Choroid plexus epithelial cell (primary cell): Measurements from ENCODE around the gene CKAP2L.

Source experiments
- DNase-seq: peaks from one replicate; pipeline ENCODE4 v3.0.0-alpha.2; 2010; ENCODE audit warnings: low read depth
- H3K4me3 ChIP-seq: 2 replicates; pipeline ENCODE4 v1.5.1; 2011; ENCODE audit warnings: low read depth, mild to moderate bottlenecking, control low read depth, low read length, moderate library complexity
- CTCF ChIP-seq: conservative IDR thresholded peaks from 2 replicates; pipeline ENCODE4 v1.5.1; 2011; ENCODE audit warnings: low read depth, mild to moderate bottlenecking, control low read depth, inconsistent platforms, low read length, moderate library complexity

Gene CKAP2L

GRCh38 chr2:112758711-112759110, 5.7 kb downstream of the CKAP2L start:
- TF ChIP-seq CTCF: no peak
- peak; percentile 50 for DNase-seq
- H3K4me3 ChIP-seq: no peak overlapping the region

- DNase-seq: peak; percentile 30
- TF ChIP-seq CTCF: no peak
These were observed 7.1 kb downstream of the CKAP2L start for GRCh38 chr2:112757265-112757664.

GRCh38 chr2:112756207-112756606, 8.2 kb downstream of the CKAP2L start:
- no peak overlapping the region for H3K4me3 ChIP-seq
- DNase-seq: no peak
- no peak for TF ChIP-seq CTCF

More at GRCh38 chr2:112757265-112757664, 7.1 kb downstream of the CKAP2L start:
- no peak overlapping the region for H3K4me3 ChIP-seq

- no peak for DNase-seq
- no peak for TF ChIP-seq CTCF
- no peak overlapping the region for H3K4me3 ChIP-seq
These were observed 9.0 kb downstream of the CKAP2L start for GRCh38 chr2:112755444-112755843.

- H3K4me3 ChIP-seq: no peak overlapping the region
These were observed 9.8 kb downstream of the CKAP2L start for GRCh38 chr2:112754564-112754963.

GRCh38 chr2:112752667-112753066, 11.7 kb downstream of the CKAP2L start:
- no peak overlapping the region for H3K4me3 ChIP-seq
- TF ChIP-seq CTCF: no peak
- DNase-seq: no peak

More at GRCh38 chr2:112754564-112754963, 9.8 kb downstream of the CKAP2L start:
- TF ChIP-seq CTCF: no peak
- DNase-seq: no peak

GRCh38 chr2:112751451-112752197, 12.8 kb downstream of the CKAP2L start:
- TF ChIP-seq CTCF: no peak
- H3K4me3 ChIP-seq: no peak overlapping the region
- no peak for DNase-seq
